SK-N-SH (cell line): ENCODE data around the gene FTO.

ENCODE experiments used
- RAD21 ChIP-seq: IDR thresholded peaks from 2 replicates; pipeline ENCODE4 v1.6.1; 2012; ENCODE audit warnings: mild to moderate bottlenecking, low read length
- TF ChIP-seq, protein P1 (sequence below): fragments of 200-600 bp; sonication (generic); IDR thresholded peaks from 2 replicates; pipeline ENCODE4 v1.6.1; 2017; ENCODE audit warnings: antibody characterized with exemption, mild to moderate bottlenecking, moderate library complexity

DNA sequence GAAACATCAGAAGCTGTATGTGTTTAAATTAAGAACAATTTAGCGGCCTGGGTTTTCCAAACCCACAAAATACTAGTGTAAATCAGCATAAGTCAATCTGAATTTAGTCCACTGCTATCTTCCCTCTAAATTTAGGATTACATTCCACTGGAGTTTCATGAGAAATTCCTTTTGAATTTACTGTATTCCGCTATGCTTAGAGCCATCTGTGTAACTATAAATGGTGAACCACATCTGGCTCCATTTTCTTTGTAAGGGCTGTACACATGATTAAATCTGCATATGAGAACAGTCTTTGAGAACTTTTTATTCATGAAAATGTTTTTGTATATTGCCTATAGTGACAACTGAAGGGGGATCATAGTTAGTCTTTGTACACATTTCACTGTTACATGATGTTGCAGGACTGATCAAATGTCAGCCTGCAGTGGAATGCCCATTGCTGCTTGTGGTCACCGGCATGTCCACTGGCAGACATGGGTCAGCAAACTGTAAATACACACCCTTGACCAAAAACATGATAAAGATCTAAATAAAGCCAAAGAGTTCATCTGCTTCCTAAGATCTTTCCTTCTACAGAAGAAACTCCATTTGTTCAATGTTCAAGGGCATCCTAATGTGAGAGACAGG is 37.1 kb upstream of the FTO start:
- TF ChIP-seq RAD21, result no peak
- TF ChIP-seq, protein P1, sequence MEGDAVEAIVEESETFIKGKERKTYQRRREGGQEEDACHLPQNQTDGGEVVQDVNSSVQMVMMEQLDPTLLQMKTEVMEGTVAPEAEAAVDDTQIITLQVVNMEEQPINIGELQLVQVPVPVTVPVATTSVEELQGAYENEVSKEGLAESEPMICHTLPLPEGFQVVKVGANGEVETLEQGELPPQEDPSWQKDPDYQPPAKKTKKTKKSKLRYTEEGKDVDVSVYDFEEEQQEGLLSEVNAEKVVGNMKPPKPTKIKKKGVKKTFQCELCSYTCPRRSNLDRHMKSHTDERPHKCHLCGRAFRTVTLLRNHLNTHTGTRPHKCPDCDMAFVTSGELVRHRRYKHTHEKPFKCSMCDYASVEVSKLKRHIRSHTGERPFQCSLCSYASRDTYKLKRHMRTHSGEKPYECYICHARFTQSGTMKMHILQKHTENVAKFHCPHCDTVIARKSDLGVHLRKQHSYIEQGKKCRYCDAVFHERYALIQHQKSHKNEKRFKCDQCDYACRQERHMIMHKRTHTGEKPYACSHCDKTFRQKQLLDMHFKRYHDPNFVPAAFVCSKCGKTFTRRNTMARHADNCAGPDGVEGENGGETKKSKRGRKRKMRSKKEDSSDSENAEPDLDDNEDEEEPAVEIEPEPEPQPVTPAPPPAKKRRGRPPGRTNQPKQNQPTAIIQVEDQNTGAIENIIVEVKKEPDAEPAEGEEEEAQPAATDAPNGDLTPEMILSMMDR, result no peak
